Esophagus squamous epithelium (tissue), 4 donors: ENCODE data around the gene MYO16.

Experiments
- POLR2A ChIP-seq, 4 donors: fragments of 450-650 bp; IDR thresholded peaks; one replicate each; pipeline ENCODE4 v1.6.1; 2017; ENCODE audit warnings: antibody characterized with exemption in 4 of 4, mild to moderate bottlenecking in 4 of 4, moderate library complexity in 3 of 4
- TF ChIP-seq, protein P1 (sequence below), 6 experiments: fragments of 450-650 bp in 4 of 6; fragments of 200-600 bp in 2 of 6; sonication (generic) in 2 of 6; IDR thresholded peaks; one replicate each; pipeline ENCODE4 v1.5.1; 2016 to 2019; ENCODE audit warnings: antibody characterized with exemption in 6 of 6, mild to moderate bottlenecking in 4 of 6, moderate library complexity in 4 of 6

DNA sequence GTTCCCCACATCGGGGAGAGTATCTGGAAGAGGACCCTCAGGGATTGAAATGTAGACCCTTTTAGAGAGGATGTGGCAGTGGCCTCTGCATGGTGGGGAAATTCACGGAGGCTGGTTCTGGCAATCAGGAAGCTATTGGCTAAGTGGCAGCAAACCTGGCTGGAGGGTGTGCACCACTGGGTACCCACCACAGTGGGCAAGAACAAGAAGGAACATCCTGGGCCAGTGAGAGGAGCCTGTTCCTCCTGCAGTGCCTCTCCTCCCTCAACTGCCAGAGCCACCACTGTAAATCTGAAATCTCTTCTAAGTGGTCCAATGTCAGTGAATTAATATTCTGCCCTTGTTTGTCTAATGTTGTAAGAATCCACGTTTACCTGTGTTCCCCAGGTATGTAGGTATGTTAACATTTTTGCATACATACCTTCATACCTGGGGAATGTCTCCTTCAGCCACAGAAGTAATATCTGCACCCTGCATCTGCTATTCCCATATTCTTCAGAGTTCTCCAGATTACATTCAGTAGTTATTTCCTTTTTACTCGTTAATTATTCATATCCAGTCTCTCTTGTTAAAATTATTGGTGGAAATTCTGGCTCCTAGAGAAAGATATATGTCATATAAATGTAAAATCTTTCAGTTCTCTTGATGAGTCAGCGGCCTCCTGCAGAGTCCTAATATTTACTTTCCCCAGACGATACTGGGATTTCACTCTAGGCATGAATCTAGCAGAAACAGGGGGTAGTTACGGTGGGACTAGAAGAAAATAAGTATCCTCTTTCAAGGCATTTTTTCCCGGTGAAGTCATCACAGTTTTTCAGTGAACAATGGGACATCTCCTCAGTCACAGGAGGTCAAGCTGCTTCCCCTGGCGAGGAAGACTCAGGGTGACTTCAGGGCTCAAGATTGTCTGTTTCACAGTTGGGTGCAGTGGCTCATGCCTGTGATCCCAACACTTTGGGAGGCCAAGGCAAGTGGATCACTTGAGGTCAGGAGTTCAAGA is 148.3 kb downstream of the MYO16 start:
- TF ChIP-seq, protein P1, sequence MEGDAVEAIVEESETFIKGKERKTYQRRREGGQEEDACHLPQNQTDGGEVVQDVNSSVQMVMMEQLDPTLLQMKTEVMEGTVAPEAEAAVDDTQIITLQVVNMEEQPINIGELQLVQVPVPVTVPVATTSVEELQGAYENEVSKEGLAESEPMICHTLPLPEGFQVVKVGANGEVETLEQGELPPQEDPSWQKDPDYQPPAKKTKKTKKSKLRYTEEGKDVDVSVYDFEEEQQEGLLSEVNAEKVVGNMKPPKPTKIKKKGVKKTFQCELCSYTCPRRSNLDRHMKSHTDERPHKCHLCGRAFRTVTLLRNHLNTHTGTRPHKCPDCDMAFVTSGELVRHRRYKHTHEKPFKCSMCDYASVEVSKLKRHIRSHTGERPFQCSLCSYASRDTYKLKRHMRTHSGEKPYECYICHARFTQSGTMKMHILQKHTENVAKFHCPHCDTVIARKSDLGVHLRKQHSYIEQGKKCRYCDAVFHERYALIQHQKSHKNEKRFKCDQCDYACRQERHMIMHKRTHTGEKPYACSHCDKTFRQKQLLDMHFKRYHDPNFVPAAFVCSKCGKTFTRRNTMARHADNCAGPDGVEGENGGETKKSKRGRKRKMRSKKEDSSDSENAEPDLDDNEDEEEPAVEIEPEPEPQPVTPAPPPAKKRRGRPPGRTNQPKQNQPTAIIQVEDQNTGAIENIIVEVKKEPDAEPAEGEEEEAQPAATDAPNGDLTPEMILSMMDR (IDR thresholded peaks at IDR 0.05) = no peak
- no peak for TF ChIP-seq POLR2A (IDR thresholded peaks at IDR 0.05)
